Esophagus muscularis mucosa (tissue), 4 donors: ENCODE measurements around the gene SLCO4A1.

Experiments
- EP300 ChIP-seq: sonication (generic); formaldehyde crosslinking; IDR thresholded peaks from one replicate; pipeline ENCODE4 v1.6.1; 2017; ENCODE audit warnings: antibody characterized with exemption
- POLR2A ChIP-seq: fragments of 450-650 bp; IDR thresholded peaks from one replicate; pipeline ENCODE4 v1.6.1; 2017; ENCODE audit warnings: antibody characterized with exemption, moderate library complexity, mild to moderate bottlenecking, low read depth
- POLR2AphosphoS5 ChIP-seq, 2 donors: sonication (generic); formaldehyde crosslinking; IDR thresholded peaks; one replicate each; pipeline ENCODE4 v1.6.1; 2017; ENCODE audit warnings: antibody characterized with exemption in 2 of 2
- TF ChIP-seq, protein P1 (sequence below), 3 experiments: fragments of 200-600 bp in 2 of 3; fragments of 450-650 bp in 1 of 3; sonication (generic) in 2 of 3; IDR thresholded peaks; one replicate each; pipeline ENCODE4 v1.5.1; 2017 to 2019; ENCODE audit warnings: antibody characterized with exemption in 3 of 3, mild to moderate bottlenecking in 2 of 3, moderate library complexity in 1 of 3

DNA sequence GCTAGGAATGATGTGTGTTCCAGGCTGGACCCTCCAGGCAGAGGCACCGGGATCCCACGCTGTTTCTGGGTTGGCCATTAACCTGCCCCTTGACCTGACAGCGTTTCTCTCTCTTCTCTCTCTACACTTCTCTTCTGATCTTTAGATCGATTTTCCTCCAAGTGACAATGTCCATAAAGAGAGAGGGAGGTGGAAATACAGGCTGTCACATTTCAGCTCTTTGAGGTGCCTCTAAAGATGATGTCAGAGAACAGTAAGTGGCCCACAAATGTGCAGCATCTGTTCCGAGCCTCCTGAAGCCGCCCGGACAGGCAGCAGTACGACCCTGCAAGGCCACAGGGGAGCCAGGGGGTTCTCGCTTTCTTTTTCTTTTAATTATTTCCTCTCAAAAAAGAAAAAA, 2.5 kb upstream of the SLCO4A1 start:
- TF ChIP-seq, protein P1, sequence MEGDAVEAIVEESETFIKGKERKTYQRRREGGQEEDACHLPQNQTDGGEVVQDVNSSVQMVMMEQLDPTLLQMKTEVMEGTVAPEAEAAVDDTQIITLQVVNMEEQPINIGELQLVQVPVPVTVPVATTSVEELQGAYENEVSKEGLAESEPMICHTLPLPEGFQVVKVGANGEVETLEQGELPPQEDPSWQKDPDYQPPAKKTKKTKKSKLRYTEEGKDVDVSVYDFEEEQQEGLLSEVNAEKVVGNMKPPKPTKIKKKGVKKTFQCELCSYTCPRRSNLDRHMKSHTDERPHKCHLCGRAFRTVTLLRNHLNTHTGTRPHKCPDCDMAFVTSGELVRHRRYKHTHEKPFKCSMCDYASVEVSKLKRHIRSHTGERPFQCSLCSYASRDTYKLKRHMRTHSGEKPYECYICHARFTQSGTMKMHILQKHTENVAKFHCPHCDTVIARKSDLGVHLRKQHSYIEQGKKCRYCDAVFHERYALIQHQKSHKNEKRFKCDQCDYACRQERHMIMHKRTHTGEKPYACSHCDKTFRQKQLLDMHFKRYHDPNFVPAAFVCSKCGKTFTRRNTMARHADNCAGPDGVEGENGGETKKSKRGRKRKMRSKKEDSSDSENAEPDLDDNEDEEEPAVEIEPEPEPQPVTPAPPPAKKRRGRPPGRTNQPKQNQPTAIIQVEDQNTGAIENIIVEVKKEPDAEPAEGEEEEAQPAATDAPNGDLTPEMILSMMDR (IDR thresholded peaks at IDR 0.05), result no peak
- TF ChIP-seq POLR2A (no peak), POLR2AphosphoS5 (IDR thresholded peaks at IDR 0.05) (no peak), EP300 (no peak)
